ENCODE data around the gene NHS.

NHS gene

DNA sequence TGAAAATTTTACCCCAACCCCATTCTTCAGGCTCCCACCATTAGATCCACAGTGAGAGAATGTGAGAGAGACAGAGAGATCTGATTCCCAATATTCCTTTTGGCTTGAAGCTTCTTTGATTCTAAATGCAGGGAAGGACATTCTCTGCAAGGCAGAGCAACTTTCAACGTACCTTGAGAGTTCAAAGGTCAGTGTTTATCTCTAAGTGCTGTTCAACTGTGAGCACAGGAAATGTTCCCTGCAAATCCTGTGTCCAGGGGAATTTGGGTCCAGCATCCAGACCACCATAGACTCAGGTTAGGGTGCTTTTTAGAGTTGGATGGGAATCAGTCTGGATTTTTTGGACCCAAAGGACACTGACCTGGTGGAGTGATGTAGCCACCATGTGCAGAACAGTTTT, 97.4 kb downstream of the NHS start:
- no peak for TF ChIP-seq REST (IDR thresholded peaks at IDR 0.05; ENCODE audit: insufficient read depth in 1 of 2, low read depth in 2 of 2, low read length in 2 of 2)
- no peak for TF ChIP-seq POLR2AphosphoS5 (IDR thresholded peaks at IDR 0.05; ENCODE audit: low read depth, low read length)
- TF ChIP-seq SIN3A (IDR thresholded peaks at IDR 0.05; ENCODE audit: borderline replicate concordance, insufficient read depth, low read length): no peak
- no peak for TF ChIP-seq TAF1 (IDR thresholded peaks at IDR 0.05; ENCODE audit: borderline replicate concordance, insufficient read depth, low read length)
- no peak for TF ChIP-seq FOXP2 (optimal IDR thresholded peaks at IDR 0.05; ENCODE audit: borderline replicate concordance, extremely low read depth, extremely low read length, insufficient read depth)

GRCh38 chrX:17473021-17473420, 98.0 kb downstream of the NHS start:
- TF ChIP-seq POLR2AphosphoS5 (IDR thresholded peaks at IDR 0.05; ENCODE audit: low read depth, low read length) (no peak), REST (IDR thresholded peaks at IDR 0.05; ENCODE audit: insufficient read depth in 1 of 2, low read depth in 2 of 2, low read length in 2 of 2) (no peak), SIN3A (IDR thresholded peaks at IDR 0.05; ENCODE audit: borderline replicate concordance, insufficient read depth, low read length) (no peak), FOXP2 (optimal IDR thresholded peaks at IDR 0.05; ENCODE audit: borderline replicate concordance, extremely low read depth, extremely low read length, insufficient read depth) (no peak), TAF1 (IDR thresholded peaks at IDR 0.05; ENCODE audit: borderline replicate concordance, insufficient read depth, low read length) (no peak)

DNA sequence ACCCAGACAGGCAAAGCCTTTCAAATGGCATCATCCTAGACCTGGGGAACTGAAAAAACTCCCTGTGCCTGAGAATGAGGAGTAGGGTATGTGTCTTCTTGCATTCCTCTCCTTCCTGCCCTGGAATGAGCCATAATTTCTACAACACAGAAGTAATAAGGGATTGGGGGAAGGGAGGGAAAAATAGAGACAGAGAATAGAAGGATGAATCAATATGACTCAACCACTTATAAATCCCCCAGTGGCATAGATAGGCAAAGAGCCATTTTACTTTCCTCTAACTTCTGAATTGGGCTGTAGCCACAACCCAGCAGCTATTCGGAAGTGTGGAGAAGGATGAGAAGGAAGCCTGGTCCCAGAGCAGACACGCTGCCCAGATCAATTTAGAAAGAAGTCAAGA, 99.9 kb downstream of the NHS start:
- no peak for TF ChIP-seq REST (IDR thresholded peaks at IDR 0.05; ENCODE audit: insufficient read depth in 1 of 2, low read depth in 2 of 2, low read length in 2 of 2)
- TF ChIP-seq SIN3A (IDR thresholded peaks at IDR 0.05; ENCODE audit: borderline replicate concordance, insufficient read depth, low read length): no peak
- TF ChIP-seq TAF1 (IDR thresholded peaks at IDR 0.05; ENCODE audit: borderline replicate concordance, insufficient read depth, low read length): no peak
- TF ChIP-seq FOXP2 (optimal IDR thresholded peaks at IDR 0.05; ENCODE audit: borderline replicate concordance, extremely low read depth, extremely low read length, insufficient read depth): no peak
- no peak for TF ChIP-seq POLR2AphosphoS5 (IDR thresholded peaks at IDR 0.05; ENCODE audit: low read depth, low read length)

GRCh38 chrX:17475449-17476217, 100.6 kb downstream of the NHS start:
- TF ChIP-seq TAF1 (IDR thresholded peaks at IDR 0.05; ENCODE audit: borderline replicate concordance, insufficient read depth, low read length) (no peak), REST (IDR thresholded peaks at IDR 0.05; ENCODE audit: insufficient read depth in 1 of 2, low read depth in 2 of 2, low read length in 2 of 2) (no peak), POLR2AphosphoS5 (IDR thresholded peaks at IDR 0.05; ENCODE audit: low read depth, low read length) (no peak), SIN3A (IDR thresholded peaks at IDR 0.05; ENCODE audit: borderline replicate concordance, insufficient read depth, low read length) (no peak), FOXP2 (optimal IDR thresholded peaks at IDR 0.05; ENCODE audit: borderline replicate concordance, extremely low read depth, extremely low read length, insufficient read depth) (no peak)

Data from PFSK-1 (cell line).